ENCODE data around the gene RNF145.
"Not testable (repeated sequence)": the region's sequence is repeated elsewhere in the genome, so short reads cannot be mapped to it uniquely, and the experiment has no call there.

The RNF145 gene

DNA sequence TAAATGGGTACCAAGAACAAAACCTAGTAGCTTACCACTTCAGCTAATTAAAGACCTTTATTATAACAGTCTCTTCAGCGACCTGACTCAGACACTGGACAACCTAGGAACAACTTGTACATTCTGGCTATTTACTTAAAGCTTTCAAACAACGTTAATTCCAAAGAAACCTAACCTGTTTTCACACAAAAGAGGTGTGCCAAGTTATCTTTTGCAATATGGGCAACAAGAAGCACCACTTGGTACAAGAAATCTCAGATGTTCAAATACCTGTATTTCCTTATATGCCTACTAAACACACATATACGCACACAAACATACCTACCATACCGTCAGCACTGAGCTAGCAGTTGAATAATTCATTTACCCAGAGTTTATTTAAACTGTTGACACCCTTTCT lies 23.0 kb downstream of the RNF145 start:
- DNase-seq, result no peak

DNA sequence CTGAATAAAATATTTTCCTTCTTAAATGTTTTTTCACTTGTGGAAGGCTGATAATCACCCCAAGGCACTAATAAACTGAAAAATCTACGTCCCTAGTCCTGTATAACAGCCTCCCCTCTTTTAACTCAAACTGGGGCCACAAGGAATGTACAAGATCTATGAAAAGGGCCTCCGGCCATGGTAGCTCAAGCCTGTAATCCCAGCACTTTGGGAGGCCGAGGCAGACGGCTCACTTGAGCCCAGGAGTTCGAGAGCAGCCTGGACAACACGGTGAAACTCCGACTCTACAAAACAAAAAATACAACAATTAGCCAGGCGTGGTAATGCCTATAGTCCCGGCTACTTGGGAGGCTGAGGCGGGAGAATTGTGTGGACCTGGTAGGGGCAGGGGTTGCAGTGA lies 23.6 kb downstream of the RNF145 start:
- DNase-seq, result no peak

DNA sequence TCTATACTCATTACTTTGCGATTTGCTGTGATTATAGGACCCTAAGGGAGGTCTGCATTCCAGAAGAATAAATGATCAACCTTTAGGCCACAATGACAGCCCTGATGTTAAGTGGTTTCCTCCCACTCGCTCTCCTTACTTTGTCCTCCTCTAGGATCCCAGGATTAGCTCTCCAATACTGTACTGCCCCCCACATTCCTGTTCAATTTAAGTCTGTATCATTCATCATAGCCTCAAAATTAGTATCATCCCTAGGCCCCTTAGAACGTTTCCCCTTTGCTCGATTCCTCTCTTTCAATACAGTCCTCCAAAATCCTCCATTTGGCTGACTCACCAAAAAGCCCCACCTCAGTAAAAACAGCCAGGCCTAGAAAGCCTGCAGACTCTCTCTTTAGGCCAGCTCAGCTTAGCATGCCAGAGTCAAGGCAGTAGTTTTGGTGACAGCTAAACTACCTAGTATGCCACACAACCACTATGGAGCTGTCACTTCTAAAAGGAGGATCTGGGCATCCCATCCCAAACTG lies 24.4 kb downstream of the RNF145 start:
- DNase-seq, result peak; percentile 49 to 51

DNA sequence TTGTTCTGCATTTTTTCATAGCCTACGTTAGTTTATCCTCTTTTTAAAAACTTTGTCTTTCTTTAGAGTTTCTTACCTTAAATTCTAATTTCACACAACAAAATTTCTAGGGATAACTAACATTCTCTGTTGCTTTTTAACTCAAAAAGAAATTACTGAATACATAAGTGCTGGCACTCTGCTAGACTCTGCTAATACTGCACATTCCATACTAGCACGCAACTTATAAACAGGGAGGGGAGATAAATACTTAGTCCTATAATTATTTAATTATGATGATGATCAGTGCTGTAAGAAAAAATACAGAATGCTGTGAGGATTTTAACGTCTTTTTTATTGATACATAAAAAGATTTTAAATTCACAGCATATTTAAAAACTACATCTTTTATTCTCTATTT lies 25.1 kb downstream of the RNF145 start:
- DNase-seq, result no peak

DNA sequence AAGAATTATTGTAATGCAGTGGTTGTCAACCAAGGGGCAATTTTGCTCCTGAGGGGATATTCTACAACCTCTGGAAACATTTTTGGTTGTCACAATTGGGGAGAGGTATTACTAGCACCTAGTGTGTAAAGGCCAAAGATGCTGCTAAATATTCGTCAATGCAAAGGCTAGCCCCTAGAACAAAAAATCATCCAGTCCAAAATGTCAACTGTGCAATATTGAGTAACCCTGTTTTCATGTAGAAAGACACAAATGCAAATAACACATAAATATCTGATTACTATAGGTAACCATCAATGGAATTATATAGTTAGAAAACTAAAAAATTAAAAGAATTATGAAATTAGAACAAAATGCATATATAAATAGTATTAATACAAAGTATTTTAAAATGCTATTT lies 26.1 kb downstream of the RNF145 start:
- DNase-seq, result no peak

DNA sequence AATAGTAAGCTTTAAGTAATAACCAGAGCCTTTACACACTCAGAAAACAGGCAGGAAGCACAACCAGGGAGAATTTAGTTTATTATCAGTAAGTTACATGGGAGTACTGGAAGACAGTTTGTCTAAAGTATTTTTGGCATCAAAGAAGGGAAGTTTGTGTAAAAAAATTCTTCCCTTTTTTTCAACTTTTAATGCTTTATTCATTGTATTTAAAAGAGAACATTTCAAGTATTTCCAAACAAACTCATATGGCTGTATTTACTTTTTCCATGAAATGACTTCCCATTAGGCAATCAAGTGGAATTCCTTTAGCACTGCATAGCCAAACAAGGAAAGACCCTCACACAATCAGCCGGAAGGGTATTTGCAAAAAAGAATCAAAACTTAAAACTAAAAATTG lies 26.7 kb downstream of the RNF145 start:
- peak; percentile 51 for DNase-seq

DNA sequence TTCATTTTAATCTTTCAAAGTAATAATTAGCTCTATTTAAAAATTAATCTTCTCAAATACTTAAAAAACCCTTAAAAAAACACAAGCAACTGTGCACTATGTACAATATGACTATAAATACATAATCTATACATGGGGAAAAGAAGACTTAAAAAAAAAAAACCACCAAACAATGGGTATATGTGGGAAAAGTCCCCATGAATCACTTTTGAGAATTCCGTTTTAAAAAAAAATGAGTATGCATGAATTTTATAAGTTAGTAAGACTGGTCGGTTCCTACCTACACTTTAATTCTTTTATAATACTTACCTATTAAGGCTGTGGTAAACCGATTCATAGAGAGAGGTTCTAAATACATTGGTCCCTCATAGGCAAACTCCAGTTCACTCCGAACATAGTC lies 27.7 kb downstream of the RNF145 start:
- DNase-seq, result no peak

DNA sequence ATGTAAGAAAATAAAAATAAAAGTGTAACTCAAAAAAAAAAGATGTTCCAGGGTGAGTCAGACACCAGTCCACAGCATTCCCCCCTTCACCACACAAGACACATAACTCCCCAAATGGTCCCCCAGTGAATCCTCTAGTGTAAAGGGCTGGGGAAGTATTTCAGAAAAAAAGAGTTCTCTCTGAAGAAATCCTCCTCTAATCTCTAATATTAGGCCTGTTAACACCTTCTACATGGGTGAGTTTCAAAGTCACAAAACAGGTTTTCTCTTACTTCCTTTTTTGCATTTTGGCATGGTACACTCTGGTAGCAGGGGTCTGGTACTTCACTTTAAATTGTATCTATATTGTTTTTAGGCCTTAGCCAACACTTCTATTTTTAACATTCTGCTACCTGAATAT lies 28.2 kb downstream of the RNF145 start:
- no peak for DNase-seq

DNA sequence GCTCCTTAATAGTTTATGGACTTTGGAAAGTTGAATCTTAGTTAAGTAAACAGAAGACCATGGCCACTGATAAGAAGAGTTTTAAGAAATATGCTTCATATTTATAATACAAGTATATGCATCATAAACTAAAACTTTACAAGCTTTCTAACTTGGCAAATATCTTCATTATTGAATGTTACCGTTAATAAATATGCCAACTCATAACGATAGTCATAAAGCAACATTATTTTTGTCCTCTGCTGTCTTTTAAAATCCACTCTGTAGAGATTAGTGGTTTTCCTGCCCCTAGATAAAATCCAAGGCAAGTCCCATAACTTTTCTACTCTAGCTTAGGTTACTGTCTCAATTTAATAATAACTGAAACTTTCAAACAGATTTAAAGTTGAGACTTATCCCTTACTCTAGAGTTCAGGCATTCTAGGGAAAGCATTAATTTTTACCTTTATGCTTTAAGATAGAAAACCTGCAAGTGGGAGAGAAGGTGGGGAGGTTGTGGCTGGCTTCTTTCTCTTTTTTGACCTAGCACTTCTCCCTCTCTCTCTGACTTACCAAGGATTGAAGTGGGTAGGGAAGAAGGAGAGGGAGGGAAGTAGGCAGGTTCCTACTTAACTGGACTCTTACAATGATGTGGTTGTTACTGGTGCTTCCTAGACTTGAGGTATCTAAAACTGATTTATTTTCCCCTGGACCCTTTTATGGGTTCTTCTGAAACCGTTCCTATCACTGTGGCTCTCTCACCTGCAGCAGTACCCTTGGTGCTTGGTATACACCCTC lies 29.6 kb downstream of the RNF145 start:
- DNase-seq, result peak in 1 of 2 donors; percentile 41

DNA sequence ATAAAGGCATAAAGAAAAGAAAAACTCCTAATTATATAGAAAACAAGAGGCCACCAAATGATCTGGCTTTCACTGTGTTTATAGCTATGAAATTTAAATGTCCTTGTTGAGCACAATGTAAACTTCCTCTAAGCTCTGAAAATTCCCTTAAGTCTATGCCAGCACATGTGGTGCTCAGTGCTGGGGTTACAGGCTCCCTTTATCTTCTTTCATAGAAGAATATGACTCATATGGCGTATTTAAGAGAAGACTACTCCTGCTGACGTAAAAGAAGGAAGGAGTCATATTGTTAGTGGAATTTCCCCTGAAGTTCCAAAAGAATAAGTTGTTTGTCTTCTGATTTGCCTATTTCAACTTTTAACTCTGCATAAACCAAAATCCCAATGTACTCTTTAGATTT lies 30.4 kb downstream of the RNF145 start:
- DNase-seq, result peak; percentile 91 to 99

DNA sequence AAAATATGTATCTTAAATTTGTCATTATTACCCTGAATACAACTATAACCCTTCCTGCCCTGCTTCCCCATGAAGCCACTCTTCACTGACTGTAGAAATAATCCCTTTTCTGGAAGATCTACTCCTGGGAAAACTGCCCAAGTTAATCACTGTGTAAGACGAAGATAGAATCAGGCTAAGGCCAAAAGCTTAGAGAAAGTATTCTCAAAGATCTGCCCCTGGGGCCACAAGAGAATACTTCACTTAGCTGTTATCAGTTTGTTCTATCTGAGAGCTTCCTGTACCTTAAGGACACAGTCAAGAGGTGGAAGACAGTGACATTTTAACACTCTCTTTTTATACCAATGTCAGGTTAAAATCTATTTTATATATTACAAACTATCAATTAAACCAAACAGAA lies 33.8 kb downstream of the RNF145 start:
- DNase-seq, result no peak

DNA sequence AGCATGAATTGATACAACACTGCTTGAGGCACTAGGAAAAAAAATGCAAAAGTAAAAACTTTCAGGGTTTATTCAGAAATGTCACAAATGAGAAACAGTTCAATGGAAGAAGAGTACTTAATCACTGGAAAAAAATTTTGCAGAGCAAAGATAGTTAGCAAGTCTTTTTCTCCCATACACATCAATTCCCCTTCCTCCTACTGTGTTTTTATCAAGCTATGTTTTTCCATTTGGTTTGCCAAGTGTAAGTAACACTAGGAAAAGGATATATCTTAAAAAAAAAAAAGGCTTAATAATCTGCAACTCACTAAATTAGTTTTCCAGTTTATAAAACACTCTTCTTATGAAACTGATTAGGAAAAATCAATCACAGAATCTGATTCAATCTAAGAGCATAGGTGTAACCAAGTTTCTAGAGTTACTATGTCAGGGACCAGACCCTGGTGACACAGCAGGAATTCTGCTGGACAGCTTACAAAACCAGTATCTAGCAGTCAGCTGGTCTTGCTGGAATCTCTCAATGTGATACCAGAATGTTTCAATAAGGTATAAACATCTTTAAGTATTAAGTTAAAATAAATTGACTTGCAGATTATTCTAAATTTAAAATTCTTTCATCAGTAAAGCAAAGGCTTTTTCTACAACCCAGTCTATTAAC lies 34.7 kb downstream of the RNF145 start:
- no peak for DNase-seq

DNA sequence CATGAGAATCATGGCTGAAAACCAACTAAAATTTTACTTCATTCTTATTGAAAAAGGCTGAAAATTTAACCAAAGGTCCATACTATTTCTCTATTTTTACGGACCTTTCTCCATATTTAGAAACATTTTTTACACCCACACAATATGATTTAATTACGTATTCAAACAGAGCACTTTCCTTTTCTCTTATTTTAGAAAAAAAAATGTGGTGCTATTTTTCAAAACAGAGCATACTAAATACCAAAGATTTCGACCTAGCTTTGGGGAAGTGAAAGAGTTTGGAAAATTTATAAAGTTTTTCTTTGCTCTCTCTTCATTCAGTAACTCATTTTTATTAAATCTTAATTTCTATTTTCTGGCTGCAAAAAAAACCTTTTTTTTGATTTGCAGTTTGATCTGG lies 38.1 kb downstream of the RNF145 start:
- peak; percentile 63 to 72 for DNase-seq

DNA sequence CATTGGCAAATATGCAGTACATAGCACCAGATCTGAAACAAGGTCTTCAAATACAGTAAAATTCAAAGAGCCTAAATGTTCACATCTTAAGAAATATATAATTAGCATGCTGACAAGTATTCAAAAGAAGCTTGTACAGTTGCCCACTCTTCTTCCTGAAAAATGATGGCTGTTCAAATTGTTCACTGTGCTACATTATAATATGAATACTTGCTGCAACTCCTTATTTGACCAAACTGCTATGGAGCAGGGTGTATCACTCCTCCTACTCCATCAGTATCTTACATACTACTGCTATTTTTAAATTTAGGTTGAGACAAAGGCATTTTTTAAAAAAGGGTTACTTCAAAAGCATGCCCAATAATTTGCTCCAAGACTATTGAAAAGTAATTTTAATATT lies 39.3 kb downstream of the RNF145 start:
- no peak for DNase-seq

DNA sequence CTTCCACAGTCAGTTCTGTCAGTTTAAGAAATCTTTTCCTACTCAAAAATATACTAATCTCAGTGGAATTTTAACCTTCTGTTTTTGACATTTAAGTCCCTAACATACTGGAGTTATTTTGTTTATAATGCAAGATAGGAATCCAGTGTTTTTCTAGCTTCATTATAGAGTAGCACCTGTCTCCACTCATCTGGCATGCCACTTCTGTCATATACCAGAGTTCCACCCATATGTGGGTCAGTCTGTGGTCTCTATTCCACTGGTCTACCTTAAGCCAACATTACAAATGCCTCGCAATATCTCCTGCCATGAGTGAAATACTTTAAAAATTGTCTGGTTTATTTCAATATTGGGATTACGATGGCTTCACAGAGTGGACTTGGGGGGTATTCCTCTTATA lies 42.9 kb downstream of the RNF145 start:
- no peak for DNase-seq

DNA sequence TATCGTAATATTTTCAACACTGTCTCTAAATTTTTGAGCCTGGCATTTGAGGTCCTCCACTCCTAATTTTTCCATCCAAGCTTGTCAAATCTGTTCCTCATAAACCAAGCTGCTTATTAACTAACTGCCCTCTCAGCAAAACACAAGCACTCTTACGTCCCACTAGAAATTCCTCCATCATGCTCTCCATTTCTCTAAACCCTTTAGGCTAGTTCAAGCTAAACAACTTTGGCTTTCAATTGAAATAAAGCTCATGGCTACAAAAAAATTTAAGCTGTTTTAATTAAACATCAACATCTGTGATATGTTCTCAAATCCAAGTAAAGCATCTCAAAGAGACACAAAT lies 45.7 kb downstream of the RNF145 start:
- no peak for DNase-seq

DNA sequence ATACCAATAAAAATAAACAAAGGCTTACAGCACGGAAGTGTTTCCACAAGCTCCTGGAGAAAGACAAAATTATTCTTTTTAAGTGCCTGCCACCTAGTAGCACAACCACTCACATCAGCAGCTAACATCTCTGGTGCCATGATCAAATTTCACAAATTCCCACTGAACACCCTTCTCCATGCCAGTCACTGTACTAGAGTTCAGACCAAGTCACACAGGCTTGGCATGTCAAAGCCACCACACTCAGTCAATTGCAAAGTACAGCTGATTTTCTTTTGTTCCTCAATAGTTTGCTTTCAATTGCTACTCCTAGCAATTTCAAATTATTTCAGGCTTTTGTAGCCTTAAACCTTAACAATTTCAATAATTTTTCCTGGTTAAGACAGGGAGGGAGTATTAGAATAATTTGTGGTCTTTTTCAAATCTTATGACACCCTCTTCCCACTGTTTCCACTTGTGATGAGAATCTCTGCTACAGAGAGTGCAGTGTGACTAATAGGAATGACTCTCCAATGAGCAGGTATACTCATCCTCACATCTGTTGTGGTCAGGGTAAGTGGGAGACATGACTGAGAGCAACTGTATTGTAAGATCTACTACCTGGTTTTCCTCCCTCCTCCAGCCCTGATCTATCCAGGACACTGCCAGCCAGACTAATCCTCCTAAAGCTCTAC lies 46.2 kb downstream of the RNF145 start:
- DNase-seq, result no peak

DNA sequence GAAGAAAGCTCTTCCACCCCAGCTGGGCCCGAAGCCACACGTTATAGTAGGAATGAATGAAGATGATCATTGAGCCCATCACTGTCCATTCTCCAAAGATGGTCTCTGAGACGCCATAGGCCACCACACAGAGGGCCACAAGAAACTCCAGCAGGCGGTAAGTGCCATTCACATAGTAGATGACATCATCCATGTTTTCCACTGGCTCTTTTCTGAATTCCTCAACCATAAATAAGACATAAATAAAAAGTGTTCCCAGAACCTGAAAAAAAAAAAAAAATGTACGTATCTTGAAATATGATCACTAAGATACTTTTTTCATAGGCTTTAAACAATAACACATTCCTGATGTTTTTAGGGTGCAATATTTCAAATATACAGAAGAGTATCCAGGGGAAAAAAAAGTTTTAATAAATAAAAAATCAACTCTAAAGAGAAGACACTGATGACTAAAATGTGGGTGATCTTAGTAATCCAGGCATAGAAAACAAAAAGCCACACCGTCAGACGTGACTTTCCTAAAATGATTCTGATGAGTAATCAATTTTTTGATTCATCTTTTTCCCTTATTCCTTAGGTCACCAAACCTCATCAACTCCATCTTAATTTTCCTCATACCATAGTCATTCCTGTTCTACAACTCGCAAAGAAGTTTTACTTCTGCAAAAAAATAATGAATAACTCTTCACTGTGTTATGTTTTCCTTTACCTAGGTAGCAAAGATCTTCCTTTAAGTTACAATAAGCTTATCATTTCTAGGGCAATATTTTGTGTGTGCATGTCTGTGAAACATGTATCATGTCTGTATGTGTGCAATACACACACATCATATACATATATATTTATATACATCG lies 47.8 kb downstream of the RNF145 start:
- DNase-seq, result no peak

DNA sequence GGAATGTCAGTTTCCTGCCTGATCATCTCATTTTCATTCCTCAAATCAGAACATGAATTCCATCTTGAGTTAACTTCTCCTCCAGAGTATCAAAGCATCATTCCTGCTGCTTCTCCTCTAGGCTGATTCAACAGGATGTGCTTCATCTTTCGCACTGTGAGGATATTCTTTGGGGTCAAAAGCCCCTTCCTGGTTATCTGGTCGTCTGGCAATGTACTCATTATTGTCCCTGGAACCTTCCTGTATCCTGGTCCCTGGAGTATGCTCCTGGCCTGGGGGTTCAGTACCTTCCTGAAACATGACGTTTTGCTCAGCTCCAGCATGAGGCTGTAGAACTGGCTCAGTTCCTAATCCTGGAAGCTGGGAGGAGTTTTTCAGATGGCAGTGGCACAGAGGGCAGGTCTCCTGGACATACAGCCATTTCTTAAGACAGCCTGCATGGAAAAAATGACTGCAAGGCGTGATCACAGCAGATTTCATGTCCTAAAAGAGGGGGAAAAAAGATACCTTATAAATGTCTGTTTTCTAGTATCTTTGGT lies 50.7 kb downstream of the RNF145 start:
- DNase-seq, result not testable (repeated sequence)

DNA sequence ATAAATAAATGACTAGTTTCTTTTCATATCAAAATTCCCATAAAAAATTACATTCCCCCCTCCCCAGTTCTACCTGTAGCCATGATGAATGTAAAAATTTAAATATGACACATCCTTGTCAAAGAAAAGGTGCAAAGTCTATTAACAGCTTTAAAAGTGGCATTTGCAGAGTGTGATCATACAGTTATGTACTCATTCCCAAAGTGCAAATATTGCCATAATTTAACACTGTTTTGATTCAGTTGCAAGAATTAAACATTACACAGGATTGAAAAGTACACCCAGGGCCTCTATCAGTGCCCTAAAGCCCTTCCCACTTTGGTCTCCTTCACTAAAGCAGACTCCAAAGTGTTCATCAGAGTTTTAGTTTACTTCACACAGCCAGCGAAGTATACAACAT lies 51.8 kb downstream of the RNF145 start:
- DNase-seq, result no peak

DNA sequence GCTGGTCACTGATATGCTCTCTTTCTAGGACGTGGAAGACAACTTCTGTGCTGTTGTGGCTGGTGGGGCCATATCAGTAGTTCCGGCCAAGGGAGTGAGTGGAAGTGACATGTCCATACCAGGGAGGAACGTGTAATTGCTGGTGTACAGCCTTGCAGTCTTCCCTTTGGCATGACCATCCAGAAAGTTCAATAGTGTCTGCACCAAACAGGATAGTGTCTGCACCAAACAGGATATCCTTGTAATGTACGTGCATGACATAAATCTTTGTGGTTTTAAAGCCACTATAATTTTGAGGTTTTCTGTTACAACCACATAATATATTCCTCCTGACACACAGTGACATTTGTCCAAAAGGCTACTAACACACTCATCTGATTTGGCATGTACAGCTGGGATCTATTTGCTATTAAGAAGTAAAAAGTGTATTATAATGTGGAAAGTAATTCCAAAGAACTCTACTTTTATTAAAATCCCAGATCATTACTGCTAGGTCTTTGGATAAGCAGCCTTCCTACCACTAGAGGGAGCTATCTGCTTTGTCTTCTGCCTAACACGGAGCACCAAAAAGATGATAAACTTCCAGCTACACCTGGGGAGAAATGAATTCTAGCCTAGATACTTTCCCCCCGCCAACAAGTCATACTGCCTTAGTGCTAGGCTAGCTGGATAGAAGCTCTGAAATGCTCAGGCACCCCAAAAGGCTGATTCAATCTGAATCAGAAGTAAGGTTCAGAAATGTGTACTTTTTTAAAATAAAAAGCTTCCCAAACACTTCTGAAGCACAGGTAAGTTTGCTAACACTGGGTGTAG lies 52.7 kb downstream of the RNF145 start:
- DNase-seq, result peak; percentile 26 to 75

DNA sequence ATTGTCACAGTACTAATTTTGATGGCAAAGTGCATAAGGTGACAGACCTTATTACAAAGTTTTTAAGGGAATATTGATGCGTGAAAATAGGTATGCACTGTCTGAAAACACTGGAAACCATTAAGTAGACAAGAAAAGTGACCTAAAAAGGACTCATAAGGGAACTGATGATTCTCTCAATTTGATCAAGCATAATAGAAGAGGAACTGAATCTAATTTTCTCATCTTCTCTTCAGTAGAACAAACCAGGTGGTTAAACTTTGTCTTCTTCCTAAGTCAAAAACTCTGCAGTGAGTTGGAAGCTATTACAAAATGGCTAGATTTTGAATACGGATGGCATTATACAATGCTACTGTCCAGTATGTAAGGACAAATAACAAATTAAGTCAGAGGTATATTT lies 53.4 kb downstream of the RNF145 start:
- no peak for DNase-seq
